Esophagus squamous epithelium (tissue), 5 donors: ENCODE measurements around the gene STX19. TPM values are rescaled to one million over a fixed set of nuclear protein-coding genes. Genes with fewer than 3 reads are reported as not detected.
A peak's percentile ranks its signal among the peaks of the same experiment; 100 is the strongest.

Experiments
- DNase-seq: peaks from one replicate; lab custom pipeline; 2025; lab: John Stamatoyannopoulos, UW
- H3K27ac ChIP-seq, 4 donors: fragments of 200-600 bp; sonication (generic); one replicate each; pipeline ENCODE4 v1.5.1; 2016 to 2019; ENCODE audit warnings: mild to moderate bottlenecking in 1 of 4
- H3K27me3 ChIP-seq, 4 donors: fragments of 200-600 bp; sonication (generic); 1 replicate in 3 of 4; 2 replicates in 1 of 4; pipeline versions ENCODE4 v1.5.1 to v1.6.0; 2017 to 2021; ENCODE audit warnings: antibody characterized with exemption in 1 of 4
- H3K36me3 ChIP-seq, 3 donors: fragments of 200-600 bp; sonication (generic); one replicate each; pipeline ENCODE4 v1.5.1; 2016 to 2019
- H3K4me1 ChIP-seq, 3 donors: fragments of 200-600 bp; sonication (generic); one replicate each; pipeline ENCODE4 v1.5.1; 2017 to 2019
- H3K4me3 ChIP-seq, 4 donors: fragments of 200-600 bp; sonication (generic); 1 replicate in 3 of 4; 2 replicates in 1 of 4; pipeline ENCODE4 v1.5.1; 2016 to 2019; ENCODE audit warnings: mild to moderate bottlenecking in 2 of 4, moderate library complexity in 1 of 4
- H3K9me3 ChIP-seq, 3 donors: fragments of 200-600 bp; sonication (generic); one replicate each; pipeline ENCODE4 v1.5.1; 2016 to 2019
- CTCF ChIP-seq, 6 experiments: fragments of 450-650 bp in 4 of 6; fragments of 200-600 bp in 2 of 6; sonication (generic) in 2 of 6; IDR thresholded peaks; one replicate each; pipeline ENCODE4 v1.5.1; 2016 to 2019; ENCODE audit warnings: antibody characterized with exemption in 6 of 6, mild to moderate bottlenecking in 4 of 6, moderate library complexity in 4 of 6
- POLR2A ChIP-seq, 4 donors: fragments of 450-650 bp; IDR thresholded peaks; one replicate each; pipeline ENCODE4 v1.6.1; 2017; ENCODE audit warnings: antibody characterized with exemption in 4 of 4, mild to moderate bottlenecking in 4 of 4, moderate library complexity in 3 of 4
- WGBS, 2 donors: methylation state at CpG; one replicate each; pipeline ENCODE4 v1.1.5; 2018; 5-methylcytosine and 5-hydroxymethylcytosine counted together
- intact Hi-C: fragments of 100-400 bp; cut with DNase I; formaldehyde crosslinking; loops from one replicate; pipeline ENCODE4 v1.15.0; 2022
- total RNA-seq, 4 donors: library from RNA; depleted of rRNA; stranded (reverse); fragments of >200 nt; gene quantifications; one replicate each; pipeline ENCODE4 v1.1.0, GENCODE V29; 2016
- donor health status: DM: yes; HTN: yes; CAD: no.

STX19 gene
- total RNA-seq, 4 donors from 2014 or later, result 3.8 to 8.0 (median 6.6) TPM

- Histone ChIP-seq H3K27ac (no peak overlapping the region), H3K4me1 (peaks cover 0 to 19% (median 7%) of the 10 kb centered on the region in 3 donors), H3K4me3 (no peak overlapping the region), H3K9me3 (no peaks in the 10 kb centered on the region), H3K27me3 (no peaks in the 10 kb centered on the region), H3K36me3 (no peaks in the 10 kb centered on the region)
- WGBS, 2 donors, result 88 to 94% methylated on average over 2 to 13 of the region's 13 CpGs
- no peak for DNase-seq
- TF ChIP-seq POLR2A (IDR thresholded peaks at IDR 0.05) (no peak), CTCF (IDR thresholded peaks at IDR 0.05) (no peak)
- intact Hi-C loops, result no loop called here
These were observed 46.7 kb downstream of the STX19 start for GRCh38 chr3:93981649-93982048.

- Histone ChIP-seq H3K9me3 (no peaks in the 10 kb centered on the region), H3K27me3 (no peaks in the 10 kb centered on the region), H3K4me3 (peak within 1 kb of the TSS; percentile 78 to 97 (median 92)), H3K4me1 (peaks cover 0 to 19% (median 7%) of the 10 kb centered on the region in 3 donors), H3K27ac (peak within 1 kb of the TSS; percentile 93 to 97 (median 96)), H3K36me3 (no peaks in the 10 kb centered on the region)
- 0% methylated on average over 19 to 38 of the region's 66 CpGs for WGBS, 2 donors
- peak; percentile 87 for DNase-seq
- TF ChIP-seq POLR2A (IDR thresholded peaks at IDR 0.05) (peak in 3 of 4 donors; percentile 10 to 78 (median 77)), CTCF (IDR thresholded peaks at IDR 0.05) (no peak)
- intact Hi-C loops, result no loop called here
These were observed 48.3 kb downstream of the STX19 start, which contains the start of gene ARL13B for GRCh38 chr3:93979850-93980676. TSS of gene ARL13B (plus strand) at chr3:93980155. CDS start at chr3:93980424, 269 bp downstream.

- Histone ChIP-seq H3K27me3 (no peaks in the 10 kb centered on the region), H3K4me1 (peaks cover 0 to 24% (median 0%) of the 10 kb centered on the region in 3 donors), H3K36me3 (no peaks in the 10 kb centered on the region), H3K4me3 (peak within 1 kb of the TSS; percentile 46 to 74 (median 60)), H3K27ac (peak within 1 kb of the TSS; percentile 83 to 93 (median 88)), H3K9me3 (no peaks in the 10 kb centered on the region)
- intact Hi-C loops, result no loop called here
- TF ChIP-seq POLR2A (IDR thresholded peaks at IDR 0.05) (peak in 2 of 4 donors; percentile 45 to 62), CTCF (IDR thresholded peaks at IDR 0.05) (peak in 1 of 6 experiments; percentile 15)
- 1 to 7% methylated on average over 8 of the region's 53 CpGs for WGBS, 2 donors
- peak; percentile 17 for DNase-seq
These were observed 55.0 kb downstream of the STX19 start, which contains the start of gene PROS1 for GRCh38 chr3:93973131-93974126. TSS of gene PROS1 (minus strand) at chr3:93973896. CDS start at chr3:93973749, 147 bp downstream.

GRCh38 chr3:93969997-93970396 is 58.4 kb downstream of the STX19 start:
- WGBS, 2 donors, result 89 to 90% methylated on average over 1 of the region's 1 CpG

More at GRCh38 chr3:93969997-93970396, 58.4 kb downstream of the STX19 start:
- Histone ChIP-seq H3K9me3 (no peaks in the 10 kb centered on the region), H3K36me3 (peaks cover 0 to 8% (median 0%) of the 10 kb centered on the region in 3 donors), H3K4me1 (peaks cover 0 to 24% (median 0%) of the 10 kb centered on the region in 3 donors), H3K27me3 (no peaks in the 10 kb centered on the region), H3K4me3 (no peak overlapping the region), H3K27ac (no peak overlapping the region)
- intact Hi-C loops, result no loop called here
- no peak for TF ChIP-seq CTCF (IDR thresholded peaks at IDR 0.05)
- no peak for TF ChIP-seq POLR2A (IDR thresholded peaks at IDR 0.05)
- DNase-seq, result no peak
